HCT116 (cell line): ENCODE results near the gene SUPT5H.

Experiments used
- CTCF ChIP-seq, 3 experiments: fragments of 200-600 bp in 1 of 3; sonication (generic) in 1 of 3; IDR thresholded peaks in 2 of 3; conservative IDR thresholded peaks in 1 of 3; 2 replicates each; pipeline ENCODE4 v1.5.1; 2012 to 2017; ENCODE audit warnings: low read depth in 2 of 3, low read length in 2 of 3, antibody characterized with exemption in 1 of 3, borderline replicate concordance in 1 of 3, control low read depth in 1 of 3, mild to moderate bottlenecking in 1 of 3, mixed read lengths in 1 of 3, mixed run types in 1 of 3, moderate library complexity in 1 of 3; ENCODE audit not compliant: insufficient read depth in 1 of 3
- EGR1 ChIP-seq: IDR thresholded peaks from 2 replicates; pipeline ENCODE4 v1.6.1; 2012; ENCODE audit warnings: low read depth
- ELF1 ChIP-seq: IDR thresholded peaks from 2 replicates; pipeline ENCODE4 v1.6.1; 2012; ENCODE audit warnings: low read depth, borderline replicate concordance
- EZH2 ChIP-seq: fragments of 200-600 bp; sonication (generic); IDR thresholded peaks from 2 replicates; pipeline ENCODE4 v1.6.1; 2017; ENCODE audit warnings: antibody characterized with exemption, mixed run types
- JUND ChIP-seq: IDR thresholded peaks from 2 replicates; pipeline ENCODE4 v1.6.1; 2012
- POLR2A ChIP-seq: IDR thresholded peaks from 2 replicates; pipeline ENCODE4 v1.7.0; 2011; ENCODE audit warnings: borderline replicate concordance; ENCODE audit not compliant: insufficient read depth, insufficient read length; ENCODE audit errors: extremely low read depth
- POLR2AphosphoS5 ChIP-seq: IDR thresholded peaks from 2 replicates; pipeline ENCODE4 v1.6.1; 2011; ENCODE audit warnings: mild to moderate bottlenecking, low read depth, low read length, moderate library complexity
- RAD21 ChIP-seq: IDR thresholded peaks from 2 replicates; pipeline ENCODE4 v1.6.1; 2012; ENCODE audit warnings: low read depth, mild to moderate bottlenecking
- REST ChIP-seq: IDR thresholded peaks from 2 replicates; pipeline ENCODE4 v1.6.1; 2012; ENCODE audit warnings: low read depth
- ZBTB33 ChIP-seq: IDR thresholded peaks from 2 replicates; pipeline ENCODE4 v1.6.1; 2011; ENCODE audit warnings: mild to moderate bottlenecking, low read length, moderate library complexity; ENCODE audit not compliant: insufficient replicate concordance; ENCODE audit errors: extremely low read depth
- ZFX ChIP-seq: fragments of 450-650 bp; IDR thresholded peaks from 2 replicates; pipeline ENCODE4 v1.6.1; 2017
- ZNF274 ChIP-seq: fragments of 200-500 bp; sonication (Bioruptor generic); IDR thresholded peaks from 2 replicates; pipeline ENCODE4 v1.6.1; 2014; ENCODE audit warnings: mild to moderate bottlenecking, low read depth, low read length, inconsistent platforms

- TF ChIP-seq CTCF (IDR thresholded peaks at IDR 0.05 in 2 of 3, conservative IDR thresholded peaks at IDR 0.05 in 1 of 3; ENCODE audit: borderline replicate concordance in 1 of 3, insufficient read depth in 1 of 3, low read depth in 2 of 3, low read length in 2 of 3) (no peak), POLR2A (no peak), ZBTB33 (no peak), ZFX (no peak), EZH2 (no peak), ELF1 (no peak), EGR1 (no peak), RAD21 (no peak), POLR2AphosphoS5 (no peak), ZNF274 (no peak), REST (no peak), JUND (no peak)
These were observed 70.3 kb downstream of the SUPT5H start for GRCh38 chr19:39515551-39516191.
